Hepatocyte (in vitro differentiated cells): ENCODE measurements around the gene LRRC36.

Experiments used
- CTCF ChIP-seq: fragments of 200-600 bp; sonication (generic); IDR thresholded peaks from 2 replicates; pipeline ENCODE4 v1.5.1; 2016; ENCODE audit warnings: antibody characterized with exemption, mild to moderate bottlenecking; ENCODE audit not compliant: poor library complexity
- EZH2 ChIP-seq: fragments of 200-600 bp; sonication (generic); IDR thresholded peaks from 2 replicates; pipeline ENCODE4 v1.6.1; 2016; ENCODE audit warnings: antibody characterized with exemption, mild to moderate bottlenecking, borderline replicate concordance

- TF ChIP-seq CTCF (no peak), EZH2 (no peak)
Observed at GRCh38 chr16:67419502-67419901, 92.9 kb downstream of the LRRC36 start.
